PC-9 (cell line): ENCODE data around the gene LRRC71. TPM values are rescaled to one million over a fixed set of nuclear protein-coding genes. Genes with fewer than 3 reads are reported as not detected.
A peak's percentile ranks its signal among the peaks of the same experiment; 100 is the strongest.

Source experiments
- BruUV-seq: library from RNA; stranded (reverse); fragments of 400-500 nt; replicated peaks from 2 replicates; lab custom pipeline; 2021; lab: Mats Ljungman, UMichigan
- CTCF ChIA-PET: fragments of 300-600 bp; sonication (Branson Sonifier 250); formaldehyde crosslinking; loops from one replicate; lab custom pipeline; 2022; ENCODE audit warnings: antibody characterized with exemption; lab: Charles Lee
- POLR2A ChIA-PET: fragments of 300-600 bp; sonication (Branson Sonifier 250); formaldehyde crosslinking; loops from one replicate; lab custom pipeline; 2022; ENCODE audit warnings: antibody characterized with exemption; ENCODE audit not compliant: unreplicated experiment; lab: Charles Lee
- DNase-seq, 2 experiments: peaks; one replicate each; pipeline versions ENCODE4 v3.0.0 to v3.0.0-alpha.2; 2015 to 2022; ENCODE audit warnings: mixed read lengths in 1 of 2
- H2AFZ ChIP-seq: fragments of 200-600 bp; sonication (generic); 2 replicates; pipeline ENCODE4 v1.8.1; 2017; ENCODE audit warnings: antibody characterized with exemption
- H3F3A ChIP-seq: fragments of 200-600 bp; sonication (generic); 2 replicates; pipeline ENCODE4 v1.8.1; 2017; ENCODE audit warnings: antibody characterized with exemption, mild to moderate bottlenecking, low read depth; ENCODE audit not compliant: insufficient read depth
- H3K27ac ChIP-seq: fragments of 200-600 bp; sonication (generic); 2 replicates; pipeline ENCODE4 v1.6.1; 2016; ENCODE audit warnings: mixed run types
- H3K27me3 ChIP-seq: fragments of 200-600 bp; sonication (generic); 2 replicates; pipeline ENCODE4 v1.6.1; 2016; ENCODE audit warnings: low read depth, mixed run types; ENCODE audit not compliant: insufficient read depth
- H3K36me3 ChIP-seq: fragments of 200-600 bp; sonication (generic); 2 replicates; pipeline ENCODE4 v1.6.1; 2016; ENCODE audit warnings: low read depth, mixed run types
- H3K4me1 ChIP-seq: fragments of 200-600 bp; sonication (generic); replicated peaks from 2 replicates; pipeline ENCODE4 v1.6.1; 2016; ENCODE audit warnings: mixed run types; ENCODE audit not compliant: insufficient read depth
- H3K4me2 ChIP-seq: fragments of 200-600 bp; sonication (generic); 2 replicates; pipeline ENCODE4 v1.6.1; 2017; ENCODE audit warnings: mixed run types
- H3K4me3 ChIP-seq: fragments of 200-600 bp; sonication (generic); 2 replicates; pipeline ENCODE4 v1.6.1; 2016; ENCODE audit warnings: mixed run types
- H3K79me2 ChIP-seq: fragments of 200-600 bp; sonication (generic); 2 replicates; pipeline ENCODE4 v1.6.1; 2017; ENCODE audit warnings: low read depth, mixed run types
- H3K9me2 ChIP-seq: fragments of 200-600 bp; sonication (generic); 2 replicates; pipeline ENCODE4 v1.8.1; 2017; ENCODE audit warnings: mild to moderate bottlenecking; ENCODE audit not compliant: insufficient read depth
- H3K9me3 ChIP-seq: fragments of 200-600 bp; sonication (generic); 2 replicates; pipeline ENCODE4 v1.8.1; 2016; ENCODE audit warnings: low read depth; ENCODE audit not compliant: insufficient read depth
- H4K20me1 ChIP-seq: fragments of 200-600 bp; sonication (generic); 2 replicates; pipeline ENCODE4 v1.8.1; 2017; ENCODE audit not compliant: insufficient read depth
- EZH2 ChIP-seq: fragments of 200-600 bp; sonication (generic); IDR thresholded peaks from 2 replicates; pipeline ENCODE4 v1.8.0; 2017; ENCODE audit warnings: antibody characterized with exemption, low read depth
- intact Hi-C: fragments of 100-400 bp; cut with micrococcal nuclease; formaldehyde crosslinking; loops from one replicate; pipeline ENCODE4 v1.10.0; 2022; ENCODE audit not compliant: unreplicated experiment
- total RNA-seq: library from RNA; stranded (reverse); gene quantifications from 2 replicates; pipeline ENCODE4 v1.2.3, GENCODE V29; 2021
- TF ChIP-seq, protein P1 (sequence below): fragments of 200-600 bp; sonication (generic); conservative IDR thresholded peaks from 2 replicates; pipeline ENCODE4 v1.6.1; 2017; ENCODE audit warnings: mixed run types, antibody characterized with exemption, mild to moderate bottlenecking, moderate library complexity

LRRC71 gene
- total RNA-seq, 1 experiment from 2014 or later: not detected

DNA sequence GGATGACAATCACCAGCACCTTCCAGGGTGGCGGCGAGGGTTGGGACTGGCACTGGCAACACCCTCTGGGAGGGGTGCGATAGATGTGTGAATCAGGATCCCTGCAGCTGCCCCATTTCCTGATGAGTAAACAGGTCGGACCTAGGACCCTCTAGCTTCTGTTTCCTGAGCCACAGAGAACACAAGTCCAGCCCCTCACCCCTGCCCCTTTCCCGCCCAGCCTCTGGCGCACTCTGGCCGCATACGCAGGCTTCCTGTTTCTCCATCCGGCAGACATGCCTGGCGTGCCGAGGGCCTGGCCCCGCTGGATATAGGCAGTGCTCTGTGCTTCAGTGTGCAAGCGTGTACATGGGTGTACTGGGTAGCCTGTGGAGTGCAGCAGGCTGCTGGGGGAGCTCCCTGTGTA lies 22.3 kb upstream of the LRRC71 start:
- no peak overlapping the region for H3K4me3 ChIP-seq
- H3F3A ChIP-seq: peaks cover 23% of the 10 kb centered on the region
- intact Hi-C loops: loop anchor here (1.0 to 10.0 kb wide), 2 partner anchors 150 to 177 kb away; no protein-coding TSS in a partner anchor
- H3K36me3 ChIP-seq: no peaks in the 10 kb centered on the region
- ChIA-PET CTCF (interaction anchor here (1.0 kb wide), 1 partner anchor 9 kb away, joined by 3 read pairs; no protein-coding TSS in a partner anchor), POLR2A (interaction anchor here (0.8 kb wide), 1 partner anchor 176 kb away, joined by 10 read pairs; no protein-coding TSS in a partner anchor)
- H3K4me2 ChIP-seq: peak overlapping the region; percentile 77; the same call in 1 of the 2 replicates
- H3K4me1 ChIP-seq: peaks cover 39% of the 10 kb centered on the region
- peak overlapping the region; percentile 92; the same call in 1 of the 2 replicates for H3K27ac ChIP-seq
- H3K27me3 ChIP-seq: no peaks in the 10 kb centered on the region
- peak in 1 of 2 experiments; percentile 60 for DNase-seq
- no peaks in the 10 kb centered on the region for H4K20me1 ChIP-seq
- H3K9me2 ChIP-seq: no peaks in the 10 kb centered on the region
- no peak for TF ChIP-seq EZH2
- TF ChIP-seq, protein P1, sequence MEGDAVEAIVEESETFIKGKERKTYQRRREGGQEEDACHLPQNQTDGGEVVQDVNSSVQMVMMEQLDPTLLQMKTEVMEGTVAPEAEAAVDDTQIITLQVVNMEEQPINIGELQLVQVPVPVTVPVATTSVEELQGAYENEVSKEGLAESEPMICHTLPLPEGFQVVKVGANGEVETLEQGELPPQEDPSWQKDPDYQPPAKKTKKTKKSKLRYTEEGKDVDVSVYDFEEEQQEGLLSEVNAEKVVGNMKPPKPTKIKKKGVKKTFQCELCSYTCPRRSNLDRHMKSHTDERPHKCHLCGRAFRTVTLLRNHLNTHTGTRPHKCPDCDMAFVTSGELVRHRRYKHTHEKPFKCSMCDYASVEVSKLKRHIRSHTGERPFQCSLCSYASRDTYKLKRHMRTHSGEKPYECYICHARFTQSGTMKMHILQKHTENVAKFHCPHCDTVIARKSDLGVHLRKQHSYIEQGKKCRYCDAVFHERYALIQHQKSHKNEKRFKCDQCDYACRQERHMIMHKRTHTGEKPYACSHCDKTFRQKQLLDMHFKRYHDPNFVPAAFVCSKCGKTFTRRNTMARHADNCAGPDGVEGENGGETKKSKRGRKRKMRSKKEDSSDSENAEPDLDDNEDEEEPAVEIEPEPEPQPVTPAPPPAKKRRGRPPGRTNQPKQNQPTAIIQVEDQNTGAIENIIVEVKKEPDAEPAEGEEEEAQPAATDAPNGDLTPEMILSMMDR: no peak
- H3K79me2 ChIP-seq: no peaks in the 10 kb centered on the region
- BruUV-seq: no TSS peak
- H2AFZ ChIP-seq: no peak overlapping the region
- H3K9me3 ChIP-seq: no peaks in the 10 kb centered on the region

DNA sequence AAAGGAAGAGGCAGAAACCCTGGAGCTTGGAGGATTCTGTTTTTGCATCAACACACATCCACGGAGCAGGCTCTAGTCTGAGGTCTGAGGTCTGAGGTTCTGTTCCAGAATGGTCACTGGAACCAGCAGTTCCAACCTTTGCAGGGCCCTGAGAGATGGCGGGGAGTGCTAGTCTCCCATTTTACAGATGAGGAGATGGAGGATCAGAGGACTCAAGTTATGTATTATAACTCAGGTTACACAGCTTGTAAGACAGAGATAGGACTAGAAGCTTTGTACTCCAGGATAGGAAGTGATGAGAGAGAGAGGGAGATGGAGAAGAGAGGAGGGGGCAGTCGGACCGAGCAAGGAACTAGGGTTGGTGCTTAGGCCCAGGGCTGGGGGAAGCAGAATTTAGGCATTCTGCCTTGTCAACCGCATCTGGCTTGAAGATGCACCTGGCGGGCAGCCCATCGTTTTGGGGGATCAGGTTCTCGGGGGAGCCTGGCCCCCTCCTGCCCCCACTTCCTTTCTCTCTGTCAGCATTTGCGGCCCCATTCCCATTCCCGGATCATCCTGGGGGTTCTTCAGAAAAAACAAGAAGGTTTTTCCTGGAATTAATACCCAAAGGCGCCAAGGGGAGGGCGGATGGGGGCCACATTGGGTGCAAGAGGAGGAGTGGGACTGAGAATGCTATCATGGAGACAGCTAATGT lies 21.3 kb upstream of the LRRC71 start:
- no peak overlapping the region for H2AFZ ChIP-seq

DNA sequence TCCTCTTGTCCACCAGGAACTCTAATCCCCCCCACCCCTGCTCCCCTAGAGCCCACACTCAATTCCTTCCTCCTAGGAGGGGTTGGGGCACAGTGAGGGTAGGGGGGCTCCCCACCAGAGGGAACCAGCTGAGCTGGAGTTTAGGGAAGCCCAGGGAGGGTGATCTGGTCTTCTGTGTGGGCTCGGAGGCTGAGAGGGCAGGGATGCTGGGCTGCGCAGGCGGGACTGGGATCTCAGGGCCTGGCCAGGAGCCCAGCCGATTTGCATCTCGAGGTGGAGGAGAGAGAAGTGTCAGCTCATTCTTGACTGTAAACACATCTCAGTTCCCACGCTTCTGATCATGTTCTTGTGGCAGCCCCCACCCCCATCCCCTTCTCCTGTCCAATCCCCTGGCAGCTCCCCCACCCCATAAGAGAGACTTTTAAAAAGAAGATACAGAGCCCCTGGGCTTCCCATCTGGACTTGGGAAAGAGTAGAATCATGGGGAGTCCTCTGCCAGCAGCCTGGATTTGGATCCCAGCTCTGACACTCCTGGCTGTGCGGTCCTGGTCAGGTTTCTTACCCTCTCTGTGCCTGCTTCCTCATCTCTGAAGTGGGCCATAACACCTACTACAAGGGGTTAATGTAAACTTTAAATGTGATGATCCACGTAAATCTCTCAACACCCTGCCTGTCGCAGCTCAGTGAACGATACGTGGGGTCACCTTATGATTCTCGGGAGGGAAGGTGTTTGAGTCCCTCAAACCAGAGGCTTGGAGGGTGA lies 20.3 kb upstream of the LRRC71 start:
- no peaks in the 10 kb centered on the region for H3K9me2 ChIP-seq
- no peak overlapping the region for H3K4me2 ChIP-seq
- no peak overlapping the region for H2AFZ ChIP-seq
- no peaks in the 10 kb centered on the region for H3K9me3 ChIP-seq
- H3K79me2 ChIP-seq: no peaks in the 10 kb centered on the region
- H3K36me3 ChIP-seq: no peaks in the 10 kb centered on the region
- no TSS peak for BruUV-seq
- no peak overlapping the region for H3K27ac ChIP-seq
- CTCF ChIA-PET: no interaction called here
- no peak overlapping the region for H3K4me3 ChIP-seq
- intact Hi-C loops: loop anchor here (10.0 kb wide), 1 partner anchor 175 kb away; no protein-coding TSS in a partner anchor
- POLR2A ChIA-PET: no interaction called here
- H3K27me3 ChIP-seq: no peaks in the 10 kb centered on the region
- no peak for TF ChIP-seq EZH2
- TF ChIP-seq, protein P1: no peak
- no peaks in the 10 kb centered on the region for H4K20me1 ChIP-seq
- H3K4me1 ChIP-seq: peaks cover 39% of the 10 kb centered on the region
- no peak for DNase-seq
- H3F3A ChIP-seq: peaks cover 20% of the 10 kb centered on the region

More for the DNA sequence above, 21.3 kb upstream of the LRRC71 start:
- Histone ChIP-seq H3K9me3 (no peaks in the 10 kb centered on the region), H3K36me3 (no peaks in the 10 kb centered on the region), H3K4me3 (no peak overlapping the region), H3F3A (peaks cover 23% of the 10 kb centered on the region), H3K27ac (no peak overlapping the region), H3K4me1 (peaks cover 39% of the 10 kb centered on the region), H3K9me2 (no peaks in the 10 kb centered on the region), H4K20me1 (no peaks in the 10 kb centered on the region), H3K79me2 (no peaks in the 10 kb centered on the region), H3K27me3 (no peaks in the 10 kb centered on the region), H3K4me2 (no peak overlapping the region)
- no peak for TF ChIP-seq EZH2
- TF ChIP-seq, protein P1: no peak
- no TSS peak for BruUV-seq
- CTCF ChIA-PET: interaction anchor here (1.0 kb wide), 1 partner anchor 9 kb away, joined by 3 read pairs; no protein-coding TSS in a partner anchor
- POLR2A ChIA-PET: interaction anchor here (0.6 to 0.9 kb wide), 2 partner anchors 60 to 239 kb away, joined by 3 read pairs; no protein-coding TSS in a partner anchor
- intact Hi-C loops: loop anchor here (1.0 to 10.0 kb wide), 2 partner anchors 151 to 176 kb away; no protein-coding TSS in a partner anchor
- no peak for DNase-seq
